Measurements from ENCODE around the gene HEY2.
"Not testable (repeated sequence)": the region's sequence is repeated elsewhere in the genome, so short reads cannot be mapped to it uniquely, and the experiment has no call there.

The HEY2 gene

GRCh38 chr6:125749173-125749864, at the start of gene HEY2:
TSS of gene HEY2 (plus strand) at chr6:125749632. CDS start at chr6:125749777, 145 bp downstream.
- DNase-seq (ENCODE audit: low read depth in 2 of 2): peak; percentile 62 to 69

DNA sequence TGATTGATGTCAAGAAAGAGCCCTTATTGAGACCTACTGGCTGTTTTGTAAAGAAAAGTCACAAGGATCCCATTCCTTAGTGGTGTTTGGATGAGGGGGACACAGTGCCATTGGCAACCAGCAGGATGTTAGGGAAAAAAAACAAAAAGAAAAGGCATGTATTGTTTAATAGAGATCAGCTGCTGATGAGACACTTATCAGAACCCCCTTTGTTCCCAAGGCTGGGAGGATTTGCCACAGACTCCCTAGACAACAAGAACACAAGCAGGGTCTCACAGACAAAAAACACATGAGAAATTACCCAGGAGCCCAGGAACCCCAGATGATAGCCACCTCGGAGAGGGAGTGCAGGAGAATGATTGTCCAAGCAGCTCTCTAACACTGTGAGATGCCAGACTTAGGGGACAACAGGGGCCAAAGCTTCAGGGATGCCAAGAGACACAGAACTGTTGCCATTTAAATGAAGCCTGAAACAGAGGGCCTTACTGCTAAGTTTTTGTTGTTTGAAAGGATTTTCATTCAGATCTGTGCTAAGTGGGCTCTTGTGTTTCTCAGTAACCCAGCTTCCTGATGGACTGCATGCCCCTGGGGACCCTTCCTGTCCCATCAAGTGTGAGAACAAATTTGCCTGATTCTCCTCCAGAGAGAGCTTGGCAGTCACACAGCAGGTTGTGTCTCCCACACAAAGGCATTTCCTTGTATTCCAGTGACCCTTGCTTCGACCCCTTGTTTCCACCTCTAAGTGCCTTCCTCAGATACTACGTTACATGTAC, 48.7 kb upstream of the HEY2 start:
- no peak for DNase-seq (ENCODE audit: low read depth in 2 of 2)

DNA sequence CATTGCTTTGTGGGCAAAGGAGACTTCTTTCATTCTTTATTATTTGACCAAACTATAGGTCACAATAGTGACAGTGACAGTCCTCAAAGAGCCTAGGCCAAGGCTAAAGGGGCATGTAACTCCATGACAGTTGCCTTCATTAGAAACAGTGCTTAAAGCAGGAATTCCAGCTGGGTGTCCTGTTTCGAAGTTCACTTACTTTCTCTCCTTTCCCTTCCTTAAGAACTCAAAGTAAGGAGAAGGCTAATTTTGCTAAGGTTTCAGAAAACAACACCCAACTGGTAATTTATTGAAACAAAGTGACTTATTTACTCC, 48.1 kb upstream of the HEY2 start:
- DNase-seq (ENCODE audit: low read depth in 2 of 2): no peak

GRCh38 chr6:125703882-125704281, 45.5 kb upstream of the HEY2 start:
- not testable (repeated sequence) for DNase-seq (ENCODE audit: low read depth in 2 of 2)

DNA sequence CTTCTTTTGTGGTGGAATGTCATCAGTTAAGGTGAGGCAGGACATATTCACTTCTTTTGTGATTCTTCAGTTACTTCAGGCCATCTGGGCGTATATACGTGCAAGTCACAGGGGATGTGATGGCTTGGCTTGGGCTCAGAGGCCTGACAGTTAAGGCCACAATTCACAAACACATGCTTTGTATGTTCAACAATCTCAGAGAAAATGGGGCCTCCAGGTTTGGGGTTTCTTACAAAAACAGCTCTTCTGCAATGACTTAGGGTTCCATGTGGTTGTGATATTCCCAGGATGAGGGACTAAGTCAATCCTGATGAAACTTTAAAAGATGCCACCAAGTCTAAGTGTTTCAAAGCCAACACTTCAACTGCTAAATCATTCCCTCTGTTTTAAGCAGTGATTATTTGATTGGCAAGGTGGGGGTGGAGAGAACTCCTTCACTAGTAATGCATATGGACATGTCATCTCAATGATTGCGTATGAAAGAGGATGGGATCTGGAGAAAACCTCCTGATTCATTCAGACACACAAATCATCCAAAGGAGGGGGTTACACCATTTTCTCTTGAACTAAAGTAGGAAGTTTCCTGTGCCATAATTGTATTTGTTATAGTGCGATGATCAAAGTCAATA, 41.7 kb upstream of the HEY2 start:
- no peak for DNase-seq (ENCODE audit: low read depth in 2 of 2)

GRCh38 chr6:125711013-125711675, 38.3 kb upstream of the HEY2 start:
- no peak for DNase-seq (ENCODE audit: low read depth in 2 of 2)

GRCh38 chr6:125714441-125715090, 34.9 kb upstream of the HEY2 start:
- no peak for DNase-seq (ENCODE audit: low read depth in 2 of 2)

- DNase-seq (ENCODE audit: low read depth in 2 of 2): no peak
Observed at GRCh38 chr6:125717120-125717731, 32.2 kb upstream of the HEY2 start.

DNA sequence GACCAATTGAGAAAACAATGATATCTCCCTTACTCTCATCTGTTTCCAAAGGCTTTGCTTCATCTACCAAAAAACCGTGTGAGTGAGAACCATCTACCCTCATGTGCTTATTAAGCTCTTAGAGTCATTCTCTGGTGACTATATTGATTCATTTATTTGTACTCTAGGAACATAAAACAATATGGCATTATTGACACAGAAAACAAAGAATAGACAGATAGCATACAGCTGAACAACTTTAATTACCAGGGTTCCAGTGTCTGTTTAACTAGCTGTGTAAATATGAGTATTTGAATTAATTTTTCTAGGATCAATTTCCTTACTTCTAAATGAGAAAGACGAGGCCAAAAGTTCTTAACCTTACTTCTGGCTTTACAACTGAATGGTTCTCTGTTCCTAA, 31.3 kb upstream of the HEY2 start:
- no peak for DNase-seq (ENCODE audit: low read depth in 2 of 2)

GRCh38 chr6:125722886-125723285, 26.5 kb upstream of the HEY2 start:
- no peak for DNase-seq (ENCODE audit: low read depth in 2 of 2)

DNA sequence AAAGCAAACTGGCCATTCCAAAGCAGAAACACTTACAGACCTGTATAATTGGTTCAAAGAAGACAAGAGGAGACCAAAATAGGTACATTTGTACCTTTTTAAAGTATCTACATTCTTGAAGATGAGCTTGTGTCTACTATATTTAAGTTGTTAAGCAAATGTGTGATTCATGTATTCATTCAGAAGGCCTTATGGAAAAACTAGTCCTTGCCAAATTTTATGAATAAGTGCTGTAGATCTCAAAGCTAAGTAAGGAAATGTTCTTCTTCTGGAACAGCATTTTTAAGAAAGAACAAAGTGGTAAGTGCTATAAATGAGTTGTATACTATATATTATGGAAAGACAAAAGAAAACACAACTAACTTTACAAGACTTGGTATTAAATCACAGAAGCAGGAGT, 22.2 kb upstream of the HEY2 start:
- DNase-seq (ENCODE audit: low read depth in 2 of 2): no peak

DNA sequence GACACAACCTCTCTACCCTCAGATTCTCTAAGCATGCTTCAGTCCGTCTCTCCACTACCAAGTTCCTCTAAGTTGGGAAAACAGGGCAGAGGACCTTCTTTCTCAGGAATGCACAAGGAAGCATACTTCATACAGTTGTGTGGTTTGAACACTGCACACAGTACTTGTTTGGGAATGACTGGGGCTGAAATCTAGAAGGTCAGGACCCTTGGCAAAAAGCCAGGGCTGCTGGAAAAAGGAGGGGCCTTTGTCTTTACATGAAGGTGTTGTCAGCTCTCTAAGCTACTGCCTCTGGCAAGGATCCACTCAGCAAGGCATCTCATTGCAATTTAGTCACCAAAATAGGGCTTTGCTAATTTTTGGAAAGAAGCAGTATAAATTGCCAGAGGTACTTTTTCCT, 20.7 kb upstream of the HEY2 start:
- no peak for DNase-seq (ENCODE audit: low read depth in 2 of 2)

- DNase-seq (ENCODE audit: low read depth in 2 of 2): no peak
Observed at GRCh38 chr6:125729983-125730382, 19.4 kb upstream of the HEY2 start.

- DNase-seq (ENCODE audit: low read depth in 2 of 2): no peak
Observed at GRCh38 chr6:125732398-125732797, 17.0 kb upstream of the HEY2 start.

- no peak for DNase-seq (ENCODE audit: low read depth in 2 of 2)
Observed at GRCh38 chr6:125733516-125734300, 15.7 kb upstream of the HEY2 start.

GRCh38 chr6:125738276-125738675, 11.2 kb upstream of the HEY2 start:
- DNase-seq (ENCODE audit: low read depth in 2 of 2): no peak

- no peak for DNase-seq (ENCODE audit: low read depth in 2 of 2)
Observed at GRCh38 chr6:125739364-125739763, 10.1 kb upstream of the HEY2 start.

GRCh38 chr6:125741336-125741735, 8.1 kb upstream of the HEY2 start:
- DNase-seq (ENCODE audit: low read depth in 2 of 2): no peak

DNA sequence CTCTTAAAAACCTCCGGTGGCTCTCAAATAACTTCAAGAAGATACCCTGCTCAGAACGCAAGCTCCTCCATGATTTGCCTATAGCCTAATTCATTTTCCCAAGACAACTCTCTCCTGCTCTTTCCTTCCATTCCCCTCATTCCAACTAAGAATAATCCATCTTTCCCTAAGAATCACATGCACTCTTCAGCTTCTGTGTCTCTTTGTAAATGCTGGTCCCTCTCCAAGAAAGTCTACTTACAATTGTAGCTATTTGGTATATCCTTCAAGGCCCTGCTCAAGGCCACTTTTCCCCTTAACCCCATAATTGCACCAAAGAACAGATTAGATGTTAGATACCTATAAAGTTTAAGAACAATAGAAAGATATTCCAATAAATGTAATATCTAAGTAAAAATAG, 7.4 kb upstream of the HEY2 start:
- DNase-seq (ENCODE audit: low read depth in 2 of 2): no peak

GRCh38 chr6:125742464-125743120, 6.8 kb upstream of the HEY2 start:
- no peak for DNase-seq (ENCODE audit: low read depth in 2 of 2)

Measured in fibroblast of skin of left quadriceps (primary cell).